H9 (cell line): Measurements from ENCODE around the gene PTPRN2. TPM values are rescaled to one million over a fixed set of nuclear protein-coding genes. Genes with fewer than 3 reads are reported as not detected.

Source experiments
- DNase-seq: peaks from one replicate; pipeline ENCODE4 v3.0.0-alpha.2; 2017
- H2AFZ ChIP-seq: one replicate; pipeline ENCODE4 v1.6.1; 2013; ENCODE audit warnings: mild to moderate bottlenecking, low read length, control low read depth, moderate library complexity
- H2AK5ac ChIP-seq: 2 replicates; pipeline ENCODE4 v1.6.1; 2013; ENCODE audit warnings: low read length, control low read depth, mixed read lengths; ENCODE audit not compliant: insufficient read length
- H2BK120ac ChIP-seq: one replicate; pipeline ENCODE4 v1.6.1; 2013; ENCODE audit warnings: low read depth, mild to moderate bottlenecking, low read length, control low read depth, inconsistent platforms; ENCODE audit not compliant: poor library complexity, severe bottlenecking
- H2BK12ac ChIP-seq: 2 replicates; pipeline ENCODE4 v1.6.1; 2013; ENCODE audit warnings: low read length, control low read depth, mixed read lengths, low read depth; ENCODE audit not compliant: insufficient read length
- H2BK15ac ChIP-seq: 2 replicates; pipeline ENCODE4 v1.6.1; 2013; ENCODE audit warnings: low read depth, low read length, control low read depth
- H2BK20ac ChIP-seq: one replicate; pipeline ENCODE4 v1.6.1; 2013; ENCODE audit warnings: low read depth, mild to moderate bottlenecking, low read length, control low read depth, inconsistent platforms; ENCODE audit not compliant: poor library complexity, severe bottlenecking
- H2BK5ac ChIP-seq: 2 replicates; pipeline ENCODE4 v1.6.1; 2013; ENCODE audit warnings: low read length, control low read depth, mixed read lengths; ENCODE audit not compliant: insufficient read length
- H3K14ac ChIP-seq: 2 replicates; pipeline ENCODE4 v1.6.1; 2013; ENCODE audit warnings: low read length, control low read depth; ENCODE audit not compliant: insufficient read depth
- H3K18ac ChIP-seq: 2 replicates; pipeline ENCODE4 v1.6.1; 2013; ENCODE audit warnings: low read depth, mild to moderate bottlenecking, mixed read lengths, low read length, control low read depth; ENCODE audit not compliant: insufficient read length
- H3K23ac ChIP-seq: 2 replicates; pipeline ENCODE4 v1.6.1; 2013; ENCODE audit warnings: low read length, control low read depth, mixed read lengths, low read depth; ENCODE audit not compliant: insufficient read length
- H3K23me2 ChIP-seq: 2 replicates; pipeline ENCODE4 v1.6.1; 2013; ENCODE audit warnings: low read depth, mild to moderate bottlenecking, mixed read lengths, low read length, control low read depth; ENCODE audit not compliant: insufficient read length, poor library complexity, severe bottlenecking
- H3K27ac ChIP-seq: 2 replicates; pipeline ENCODE4 v1.5.1; 2013; ENCODE audit warnings: low read length, control low read depth, mixed read lengths, low read depth; ENCODE audit not compliant: insufficient read length
- H3K27me3 ChIP-seq: 2 replicates; pipeline ENCODE4 v1.6.1; 2013; ENCODE audit warnings: low read length, control low read depth, inconsistent platforms; ENCODE audit not compliant: insufficient read depth
- H3K4ac ChIP-seq: 2 replicates; pipeline ENCODE4 v1.6.1; 2013; ENCODE audit warnings: low read depth, mild to moderate bottlenecking, control low read depth, inconsistent platforms, low read length, moderate library complexity
- H3K4me1 ChIP-seq: 2 replicates; pipeline ENCODE4 v1.6.1; 2013; ENCODE audit warnings: low read length, control low read depth, inconsistent platforms; ENCODE audit not compliant: insufficient read depth
- H3K4me2 ChIP-seq: 2 replicates; pipeline ENCODE4 v1.6.1; 2013; ENCODE audit warnings: low read length, control low read depth, mixed read lengths; ENCODE audit not compliant: insufficient read length, insufficient read depth
- H3K56ac ChIP-seq: 2 replicates; pipeline ENCODE4 v1.6.1; 2013; ENCODE audit warnings: low read depth, mild to moderate bottlenecking, mixed read lengths, low read length, control low read depth; ENCODE audit not compliant: insufficient read length
- H3K79me1 ChIP-seq: 2 replicates; pipeline ENCODE4 v1.6.1; 2013; ENCODE audit warnings: low read depth, mild to moderate bottlenecking, moderate library complexity, low read length, control low read depth, inconsistent platforms; ENCODE audit not compliant: insufficient read depth, poor library complexity, severe bottlenecking
- H3K79me2 ChIP-seq: 2 replicates; pipeline ENCODE4 v1.6.1; 2013; ENCODE audit warnings: low read length, control low read depth, inconsistent platforms; ENCODE audit not compliant: insufficient read depth
- H3K9ac ChIP-seq: 2 replicates; pipeline ENCODE4 v1.6.1; 2013; ENCODE audit warnings: low read length, control low read depth, mixed read lengths; ENCODE audit not compliant: insufficient read length; ENCODE audit errors: extremely low read depth
- H3K9me3 ChIP-seq: one replicate; pipeline ENCODE4 v1.6.1; 2013; ENCODE audit warnings: low read depth, low read length, inconsistent platforms; ENCODE audit not compliant: control insufficient read depth
- H3T11ph ChIP-seq: one replicate; pipeline ENCODE4 v1.6.1; 2013; ENCODE audit warnings: mild to moderate bottlenecking, low read length, control low read depth, inconsistent platforms
- H4K20me1 ChIP-seq: one replicate; pipeline ENCODE4 v1.6.1; 2013; ENCODE audit not compliant: control insufficient read depth, insufficient read length, insufficient read depth
- H4K5ac ChIP-seq: 2 replicates; pipeline ENCODE4 v1.6.1; 2013; ENCODE audit warnings: low read depth, mild to moderate bottlenecking, mixed read lengths, low read length, control low read depth; ENCODE audit not compliant: insufficient read length
- H4K8ac ChIP-seq: replicated peaks from 2 replicates; pipeline ENCODE4 v1.6.1; 2013; ENCODE audit warnings: low read length, control low read depth, mixed read lengths, low read depth; ENCODE audit not compliant: insufficient read length
- H4K91ac ChIP-seq: 2 replicates; pipeline ENCODE4 v1.6.1; 2013; ENCODE audit warnings: low read depth, mild to moderate bottlenecking, moderate library complexity, mixed read lengths, low read length, control low read depth; ENCODE audit not compliant: insufficient read length
- H3K27ac Mint-ChIP-seq, 3 experiments: 2 replicates in 2 of 3; 3 replicates in 1 of 3; pipeline ENCODE4 v1.8.0; 2020 to 2021; ENCODE audit warnings: mixed read lengths in 3 of 3, mild to moderate bottlenecking in 1 of 3, moderate library complexity in 1 of 3
- H3K27me3 Mint-ChIP-seq: 2 replicates; pipeline ENCODE4 v1.8.0; 2021; ENCODE audit warnings: low read depth, mild to moderate bottlenecking, moderate library complexity, mixed read lengths
- H3K36me3 Mint-ChIP-seq, 3 experiments: 2 replicates in 2 of 3; 3 replicates in 1 of 3; pipeline ENCODE4 v1.8.0; 2020 to 2021; ENCODE audit warnings: low read depth in 3 of 3, mixed read lengths in 3 of 3; ENCODE audit not compliant: insufficient read depth in 1 of 3
- H3K4me1 Mint-ChIP-seq, 2 experiments: 2 replicates each; pipeline ENCODE4 v1.8.0; 2020; ENCODE audit warnings: mixed read lengths in 2 of 2
- H3K4me3 Mint-ChIP-seq, 2 experiments: 2 replicates in 1 of 2; 3 replicates in 1 of 2; pipeline ENCODE4 v1.8.0; 2020 to 2021; ENCODE audit warnings: mild to moderate bottlenecking in 2 of 2, mixed read lengths in 2 of 2, moderate library complexity in 1 of 2
- H3K9me3 Mint-ChIP-seq, 2 experiments: 2 replicates in 1 of 2; 3 replicates in 1 of 2; pipeline ENCODE4 v1.8.0; 2020; ENCODE audit warnings: mild to moderate bottlenecking in 2 of 2, mixed read lengths in 2 of 2, moderate library complexity in 1 of 2
- WGBS: extraction: QIAGEN DNeasy Blood & Tissue Kit; methylation state at CpG from one replicate; pipeline ENCODE4 v1.1.7; 2013; ENCODE audit warnings: missing lambda C conversion rate, low lambda C conversion rate, mixed read lengths; ENCODE audit not compliant: insufficient read length; ENCODE audit errors: extremely low coverage; 5-methylcytosine and 5-hydroxymethylcytosine counted together
- total RNA-seq: library from RNA; stranded (reverse); gene quantifications from 2 replicates; pipeline ENCODE4 v1.2.1, GENCODE V29; 2021
- TF ChIP-seq, protein P1 (sequence below): fragments of 200-600 bp; sonication (generic); conservative IDR thresholded peaks from 3 replicates; pipeline ENCODE4 v1.8.0; 2021; ENCODE audit warnings: antibody characterized with exemption, mild to moderate bottlenecking

The PTPRN2 gene
- total RNA-seq, 1 experiment from 2014 or later = 5.2 TPM

DNA sequence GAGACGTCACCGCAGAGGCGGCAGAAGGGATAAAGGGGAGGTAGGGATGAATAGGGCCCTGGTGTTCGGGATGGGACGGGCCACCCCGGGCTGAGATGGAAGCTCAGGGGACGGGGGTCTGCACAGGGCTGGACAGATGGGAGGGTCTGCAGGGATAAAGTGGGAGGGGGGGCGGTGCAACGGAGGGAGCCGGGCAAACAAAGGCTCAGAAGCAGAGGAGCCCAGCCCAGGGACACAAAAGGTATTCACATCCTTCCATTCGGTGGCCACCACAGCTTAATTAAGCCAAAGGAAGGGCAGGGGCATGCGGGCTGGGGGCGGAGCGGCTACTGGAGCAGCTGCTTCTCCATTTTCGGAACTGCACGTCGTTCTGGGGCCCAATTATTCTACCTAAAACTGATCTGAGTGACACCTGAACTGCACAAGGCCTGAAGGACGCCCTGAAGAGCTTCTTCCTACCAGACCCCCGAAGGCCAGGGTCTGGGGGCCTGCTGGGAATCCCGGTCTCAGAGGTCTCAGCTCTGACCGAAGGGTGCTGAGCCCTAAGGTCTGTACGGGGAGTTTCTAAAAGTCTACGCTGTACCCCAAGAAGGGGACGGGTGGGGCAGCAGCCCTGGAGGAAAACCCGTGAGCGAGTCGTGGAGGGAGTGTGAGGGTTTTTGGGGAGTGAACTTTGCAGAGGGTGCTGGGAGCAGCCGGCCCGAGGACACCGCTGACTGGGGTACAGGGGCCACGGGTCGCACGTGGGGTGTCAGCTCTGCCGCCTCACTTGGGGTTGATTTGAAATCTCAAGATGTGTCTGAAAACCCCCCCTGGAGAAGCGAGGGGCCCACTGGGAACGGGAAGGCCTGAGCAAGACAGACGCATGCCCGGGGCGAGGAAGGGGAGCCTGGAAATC lies 916.0 kb downstream of the PTPRN2 start:
- WGBS = no CpG with 5 or more reads among the region's 39 CpGs
- H3K27ac Mint-ChIP-seq = no peak overlapping the region; a peak in 1 of 7 replicates
- no peak overlapping the region for H4K8ac ChIP-seq
- no peak overlapping the region for H3K56ac ChIP-seq
- H3K14ac ChIP-seq = no peak overlapping the region
- TF ChIP-seq, protein P1, sequence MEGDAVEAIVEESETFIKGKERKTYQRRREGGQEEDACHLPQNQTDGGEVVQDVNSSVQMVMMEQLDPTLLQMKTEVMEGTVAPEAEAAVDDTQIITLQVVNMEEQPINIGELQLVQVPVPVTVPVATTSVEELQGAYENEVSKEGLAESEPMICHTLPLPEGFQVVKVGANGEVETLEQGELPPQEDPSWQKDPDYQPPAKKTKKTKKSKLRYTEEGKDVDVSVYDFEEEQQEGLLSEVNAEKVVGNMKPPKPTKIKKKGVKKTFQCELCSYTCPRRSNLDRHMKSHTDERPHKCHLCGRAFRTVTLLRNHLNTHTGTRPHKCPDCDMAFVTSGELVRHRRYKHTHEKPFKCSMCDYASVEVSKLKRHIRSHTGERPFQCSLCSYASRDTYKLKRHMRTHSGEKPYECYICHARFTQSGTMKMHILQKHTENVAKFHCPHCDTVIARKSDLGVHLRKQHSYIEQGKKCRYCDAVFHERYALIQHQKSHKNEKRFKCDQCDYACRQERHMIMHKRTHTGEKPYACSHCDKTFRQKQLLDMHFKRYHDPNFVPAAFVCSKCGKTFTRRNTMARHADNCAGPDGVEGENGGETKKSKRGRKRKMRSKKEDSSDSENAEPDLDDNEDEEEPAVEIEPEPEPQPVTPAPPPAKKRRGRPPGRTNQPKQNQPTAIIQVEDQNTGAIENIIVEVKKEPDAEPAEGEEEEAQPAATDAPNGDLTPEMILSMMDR = no peak
- no peaks in the 10 kb centered on the region for H3K79me2 ChIP-seq
- no peak overlapping the region for H3K9ac ChIP-seq
- H2BK20ac ChIP-seq = no peak overlapping the region
- H3K27ac ChIP-seq = no peak overlapping the region
- H3K4ac ChIP-seq = no peak overlapping the region
- no peaks in the 10 kb centered on the region for H3K4me1 ChIP-seq
- no peak overlapping the region for H2BK120ac ChIP-seq
- no peak overlapping the region for H4K91ac ChIP-seq
- no peaks in the 10 kb centered on the region for H3K27me3 ChIP-seq
- H3K4me1 Mint-ChIP-seq = peaks cover 14 to 36% of the 10 kb centered on the region in 2 experiments
- H3K4me3 Mint-ChIP-seq = no peak overlapping the region
- H3K9me3 Mint-ChIP-seq = no peaks in the 10 kb centered on the region
- H2BK15ac ChIP-seq = no peak overlapping the region
- H3K23ac ChIP-seq = no peak overlapping the region
- no peaks in the 10 kb centered on the region for H3K9me3 ChIP-seq
- H4K5ac ChIP-seq = no peak overlapping the region
- H4K20me1 ChIP-seq = no peaks in the 10 kb centered on the region
- no peak overlapping the region for H3T11ph ChIP-seq
- no peaks in the 10 kb centered on the region for H3K79me1 ChIP-seq
- no peak overlapping the region for H2AFZ ChIP-seq
- no peak overlapping the region for H3K18ac ChIP-seq
- H3K27me3 Mint-ChIP-seq = peaks cover 92% of the 10 kb centered on the region
- H3K4me2 ChIP-seq = no peak overlapping the region
- H3K36me3 Mint-ChIP-seq = no peaks in the 10 kb centered on the region; a peak in 1 of 7 replicates
- H2BK12ac ChIP-seq = no peak overlapping the region
- no peak overlapping the region for H2BK5ac ChIP-seq
- peak; percentile 19 for DNase-seq
- no peaks in the 10 kb centered on the region for H3K23me2 ChIP-seq
- H2AK5ac ChIP-seq = no peak overlapping the region
